Activated CD4-positive, CD25-positive, alpha-beta regulatory T cell treated with anti-CD3 and anti-CD28 coated beads, Interleukin-2, amount 50 U/mL, for 16 hours (primary cell): ENCODE measurements around the gene STX19.

Experiments used
- DNase-seq: peaks from one replicate; pipeline ENCODE4 v3.0.0-alpha.2; 2020; ENCODE audit warnings: low read depth, low spot score

STX19 gene

GRCh38 chr3:94036909-94037507 is 8.6 kb upstream of the STX19 start:
- DNase-seq: no peak

DNA sequence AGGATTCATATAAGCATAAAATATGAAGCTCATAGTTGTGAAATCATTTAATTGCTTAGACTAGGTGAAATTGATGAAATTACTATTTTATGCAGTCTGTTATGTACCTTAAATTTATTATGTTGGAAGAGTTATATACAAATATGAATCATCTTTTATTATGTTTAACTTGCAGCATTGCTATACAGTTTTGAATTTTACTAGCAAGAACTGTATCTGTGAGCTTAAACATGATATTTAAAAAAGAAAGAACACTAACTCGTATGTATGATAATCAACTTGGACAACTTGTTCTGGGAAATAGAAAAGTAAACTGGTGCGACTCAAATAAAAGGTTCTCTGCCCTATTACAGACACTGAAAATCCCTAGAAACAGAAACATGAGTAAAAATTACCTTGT is 1.8 kb downstream of the STX19 start:
- no peak for DNase-seq

DNA sequence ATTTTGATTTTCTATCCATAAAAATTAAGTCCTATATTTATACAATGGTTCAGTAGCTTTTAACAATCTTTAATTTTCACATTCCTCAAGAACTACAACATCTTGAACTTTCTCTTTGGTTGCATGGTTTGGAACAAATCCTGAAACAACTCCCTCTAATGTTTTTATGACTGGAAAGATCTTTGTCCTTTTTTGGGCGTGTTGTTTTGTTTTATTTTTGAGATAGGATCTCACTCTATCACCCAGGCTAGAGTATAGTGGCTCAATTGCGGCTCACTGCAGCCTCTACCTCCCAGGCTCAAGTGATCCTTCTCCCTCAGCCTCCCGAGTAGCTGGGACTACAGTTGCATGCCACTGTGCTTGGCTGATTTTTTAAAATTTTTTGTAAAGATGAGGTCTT is 4.0 kb downstream of the STX19 start:
- no peak for DNase-seq

GRCh38 chr3:94020293-94020692 is 8.1 kb downstream of the STX19 start:
- no peak for DNase-seq

DNA sequence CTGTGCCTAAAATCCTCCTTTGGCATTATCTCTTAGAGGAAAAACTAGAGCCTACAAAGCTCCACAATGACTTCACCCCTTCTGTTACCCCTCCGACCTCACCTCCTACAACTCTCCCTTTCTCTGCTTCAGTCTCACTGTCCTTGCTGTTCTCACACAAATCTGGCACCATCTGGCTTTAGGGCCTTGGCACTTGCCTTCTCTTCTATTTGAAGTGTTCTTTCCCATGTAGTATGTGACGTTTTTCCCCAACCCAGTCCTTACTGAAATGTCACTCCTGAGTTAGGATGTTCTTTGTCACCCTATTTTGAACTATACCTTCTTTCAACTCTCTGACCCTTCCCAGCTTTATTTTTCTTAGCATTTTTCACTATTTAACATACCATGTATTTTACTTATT is 8.7 kb downstream of the STX19 start:
- no peak for DNase-seq

- no peak for DNase-seq
These were observed 13.4 kb downstream of the STX19 start for GRCh38 chr3:94015025-94015424.

DNA sequence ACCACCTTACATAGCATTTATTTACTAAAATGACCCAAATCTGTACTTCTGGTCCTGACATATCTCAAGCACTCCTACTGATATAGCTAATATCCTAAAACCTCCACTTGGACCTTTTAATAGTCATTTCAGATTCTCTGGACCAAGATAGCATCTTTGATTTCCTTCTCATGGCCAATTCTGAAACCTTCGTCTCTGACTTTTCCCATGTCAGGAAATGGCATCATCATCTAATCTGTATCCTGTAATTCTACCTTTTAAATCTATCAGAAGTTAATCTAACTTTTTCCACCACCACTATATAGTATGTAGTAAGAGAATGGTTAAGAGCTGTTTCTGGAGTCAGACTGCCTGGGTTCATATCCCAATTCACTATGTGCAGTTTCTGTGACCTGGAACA is 16.2 kb downstream of the STX19 start:
- no peak for DNase-seq

DNA sequence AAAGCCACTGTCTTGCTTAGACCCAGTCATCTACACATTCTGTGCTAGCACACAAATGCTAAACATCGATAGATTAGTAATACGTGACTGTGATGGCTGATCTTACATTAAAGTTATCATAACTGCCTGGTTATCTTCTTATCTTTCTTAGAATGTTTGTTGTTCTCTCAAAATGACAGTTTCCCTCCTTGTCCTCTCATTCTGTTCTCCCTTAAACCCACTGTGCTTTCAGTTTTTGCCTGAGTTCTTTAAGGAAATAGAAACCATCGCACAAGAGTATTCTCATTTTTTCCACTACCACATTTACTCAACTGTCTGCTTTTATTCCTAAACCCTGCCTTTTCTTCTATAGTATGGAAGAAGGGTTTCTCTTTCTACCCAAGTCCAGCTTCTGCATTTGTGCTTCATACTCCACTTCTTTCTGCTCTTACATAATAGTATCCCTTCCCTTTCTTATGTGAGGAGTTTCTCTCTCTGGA is 17.1 kb downstream of the STX19 start:
- DNase-seq: no peak

GRCh38 chr3:94009608-94010007 is 18.8 kb downstream of the STX19 start:
- DNase-seq: no peak

DNA sequence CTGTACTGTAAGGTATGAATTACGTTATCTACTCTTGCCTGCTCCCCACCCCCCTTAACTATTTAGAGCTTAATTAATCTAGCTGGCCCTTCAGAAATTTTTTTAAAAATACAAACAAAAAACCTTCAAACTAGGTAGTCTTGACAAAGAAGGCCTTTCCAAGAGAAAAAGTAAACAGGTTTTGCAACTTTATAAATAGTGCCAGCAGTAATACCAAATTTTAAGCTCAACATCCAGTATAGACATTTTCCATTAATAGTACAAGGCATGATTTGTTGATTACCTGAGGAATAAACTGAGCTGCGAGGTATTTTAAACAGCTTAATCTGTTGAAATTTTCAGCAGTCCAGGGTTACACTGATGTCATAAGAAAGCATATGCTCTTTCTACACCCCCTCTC is 20.1 kb downstream of the STX19 start:
- no peak for DNase-seq

- no peak for DNase-seq
These were observed 24.0 kb downstream of the STX19 start for GRCh38 chr3:94004301-94004910.

GRCh38 chr3:94001827-94002495 is 26.4 kb downstream of the STX19 start:
- DNase-seq: no peak

GRCh38 chr3:94001191-94001590 is 27.2 kb downstream of the STX19 start:
- DNase-seq: no peak

DNA sequence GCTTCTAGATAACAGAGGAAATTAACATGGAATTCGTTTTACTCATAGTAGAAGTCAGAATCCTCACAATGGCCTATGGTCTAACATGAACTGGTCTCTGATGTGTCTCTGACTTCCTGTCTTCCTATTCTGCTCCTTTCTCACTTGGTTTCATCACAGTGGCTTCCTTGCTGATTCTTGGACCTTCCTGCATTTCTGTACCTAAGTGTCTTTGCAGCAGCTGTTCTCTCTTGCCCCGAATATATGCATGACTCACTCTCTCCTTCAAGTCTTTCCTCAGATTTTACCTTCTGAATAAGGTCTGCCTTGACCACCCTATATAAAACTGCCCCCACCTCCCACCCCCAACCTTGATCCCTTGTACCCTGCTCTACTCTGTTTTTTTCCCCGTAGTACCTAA is 34.3 kb downstream of the STX19 start:
- DNase-seq: no peak

- no peak for DNase-seq
These were observed 36.2 kb downstream of the STX19 start for GRCh38 chr3:93992207-93992606.

DNA sequence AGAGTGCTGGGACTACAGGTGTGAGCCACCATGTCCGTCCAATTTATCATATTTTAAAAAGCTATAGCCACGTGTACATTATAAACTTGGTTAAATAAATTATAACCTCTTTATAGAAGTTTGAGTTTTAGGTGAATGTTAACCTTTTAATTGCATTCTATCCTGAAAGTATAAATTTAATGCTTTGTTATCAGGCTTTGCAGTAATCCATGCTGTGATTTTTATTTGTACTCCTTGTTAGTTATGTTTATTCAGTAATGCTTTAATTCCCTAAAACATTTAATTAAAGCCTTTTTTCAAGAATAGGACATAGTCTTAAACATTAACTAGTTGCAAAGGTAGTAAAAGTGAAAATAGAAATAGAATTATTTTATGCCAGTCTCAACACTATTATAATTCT is 36.8 kb downstream of the STX19 start:
- no peak for DNase-seq

DNA sequence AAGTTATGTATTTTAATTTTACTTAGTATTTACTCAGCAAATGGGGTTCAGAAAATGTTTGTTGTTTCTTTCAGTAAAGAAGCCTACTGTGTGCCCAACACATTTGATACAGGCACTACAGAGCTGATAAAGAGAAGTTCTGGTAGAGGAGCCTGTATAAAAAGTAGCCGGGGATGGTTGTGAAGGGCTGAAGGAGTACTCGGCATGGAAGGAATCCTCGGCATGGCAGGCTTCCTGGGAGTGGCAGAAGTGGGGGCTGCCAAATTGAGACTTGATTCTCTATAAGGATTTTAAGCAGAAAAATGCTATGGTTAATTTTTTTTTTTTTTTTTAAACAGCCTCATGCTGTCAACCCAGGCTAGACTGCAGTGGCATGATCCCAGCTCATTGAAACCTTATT is 39.2 kb downstream of the STX19 start:
- DNase-seq: no peak

- no peak for DNase-seq
These were observed 39.6 kb downstream of the STX19 start for GRCh38 chr3:93988764-93989163.

GRCh38 chr3:93988283-93988682 is 40.1 kb downstream of the STX19 start:
- no peak for DNase-seq

DNA sequence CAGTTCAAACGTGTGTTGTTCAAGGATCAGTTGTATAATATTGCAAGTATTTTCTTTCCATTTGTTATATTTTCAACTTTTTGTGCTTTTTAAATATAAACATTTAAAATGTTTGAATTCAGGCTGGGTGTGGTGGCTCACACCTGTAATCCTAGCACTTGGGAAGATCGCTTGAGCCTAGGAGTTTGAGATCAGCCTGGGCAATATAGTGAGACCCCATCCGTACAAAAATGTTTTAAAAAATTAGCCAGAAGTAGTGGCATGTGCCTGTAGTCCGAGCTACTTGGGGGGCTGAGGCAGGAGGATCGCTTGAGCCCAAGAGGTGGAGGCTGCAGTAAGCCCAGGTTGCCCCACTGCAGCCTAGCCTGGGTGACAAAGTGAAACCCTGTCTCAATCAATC is 43.8 kb downstream of the STX19 start:
- no peak for DNase-seq

DNA sequence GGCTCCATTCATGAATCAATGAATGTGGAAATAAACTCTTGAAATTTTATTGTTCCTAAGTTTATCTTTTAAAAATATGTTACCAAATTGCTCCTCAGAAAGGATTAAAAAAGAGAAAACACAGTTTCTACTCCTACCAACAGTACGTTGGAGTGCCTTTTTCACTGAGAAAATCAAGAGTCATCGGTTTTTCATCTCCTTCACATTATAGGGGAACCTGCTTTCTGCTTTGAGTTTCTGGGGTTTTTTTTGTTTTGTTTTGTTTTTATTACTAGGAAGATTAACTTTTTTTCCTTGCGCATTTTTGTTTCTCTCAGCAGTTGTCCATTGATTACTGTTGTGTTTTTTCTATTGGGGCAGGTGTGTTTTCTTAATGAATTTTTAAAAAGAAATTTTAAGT is 45.0 kb downstream of the STX19 start:
- DNase-seq: no peak

GRCh38 chr3:93981649-93982048 is 46.7 kb downstream of the STX19 start:
- no peak for DNase-seq
